ENCODE data around the gene SLC22A15.

DNA sequence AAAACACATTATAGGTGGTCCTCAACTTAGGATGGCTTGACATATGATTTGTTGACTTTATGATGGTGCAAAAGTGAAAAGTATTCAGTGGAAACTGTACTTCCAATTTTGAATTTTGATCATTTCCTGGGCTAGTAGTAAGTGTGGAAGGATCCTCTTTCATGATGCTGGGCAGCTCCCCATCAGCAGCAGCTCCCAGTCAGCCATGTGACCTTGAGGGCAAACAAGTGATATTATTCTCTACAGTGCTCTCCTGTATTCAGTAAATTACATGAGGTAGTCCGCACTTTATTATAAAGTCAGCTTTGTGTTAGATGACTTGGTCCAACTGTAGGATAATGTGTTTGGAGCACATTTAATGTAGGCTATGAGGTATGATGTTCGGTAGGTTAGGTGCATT lies 36.4 kb downstream of the SLC22A15 start:
- TF ChIP-seq, protein P1, sequence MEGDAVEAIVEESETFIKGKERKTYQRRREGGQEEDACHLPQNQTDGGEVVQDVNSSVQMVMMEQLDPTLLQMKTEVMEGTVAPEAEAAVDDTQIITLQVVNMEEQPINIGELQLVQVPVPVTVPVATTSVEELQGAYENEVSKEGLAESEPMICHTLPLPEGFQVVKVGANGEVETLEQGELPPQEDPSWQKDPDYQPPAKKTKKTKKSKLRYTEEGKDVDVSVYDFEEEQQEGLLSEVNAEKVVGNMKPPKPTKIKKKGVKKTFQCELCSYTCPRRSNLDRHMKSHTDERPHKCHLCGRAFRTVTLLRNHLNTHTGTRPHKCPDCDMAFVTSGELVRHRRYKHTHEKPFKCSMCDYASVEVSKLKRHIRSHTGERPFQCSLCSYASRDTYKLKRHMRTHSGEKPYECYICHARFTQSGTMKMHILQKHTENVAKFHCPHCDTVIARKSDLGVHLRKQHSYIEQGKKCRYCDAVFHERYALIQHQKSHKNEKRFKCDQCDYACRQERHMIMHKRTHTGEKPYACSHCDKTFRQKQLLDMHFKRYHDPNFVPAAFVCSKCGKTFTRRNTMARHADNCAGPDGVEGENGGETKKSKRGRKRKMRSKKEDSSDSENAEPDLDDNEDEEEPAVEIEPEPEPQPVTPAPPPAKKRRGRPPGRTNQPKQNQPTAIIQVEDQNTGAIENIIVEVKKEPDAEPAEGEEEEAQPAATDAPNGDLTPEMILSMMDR (IDR thresholded peaks at IDR 0.05): no peak
- no peak for TF ChIP-seq POLR2A (IDR thresholded peaks at IDR 0.05)

Data from testis (tissue), 2 donors.